Embryonic facial prominence (tissue), 1 donor: Measurements from ENCODE around the gene MUC12.
"Not testable (repeated sequence)": the region's sequence is repeated elsewhere in the genome, so short reads cannot be mapped to it uniquely, and the experiment has no call there.

Experiments
- DNase-seq: peaks from one replicate; pipeline ENCODE4 v3.0.0-alpha.2; 2016; ENCODE audit errors: extremely low spot score

MUC12 gene

DNA sequence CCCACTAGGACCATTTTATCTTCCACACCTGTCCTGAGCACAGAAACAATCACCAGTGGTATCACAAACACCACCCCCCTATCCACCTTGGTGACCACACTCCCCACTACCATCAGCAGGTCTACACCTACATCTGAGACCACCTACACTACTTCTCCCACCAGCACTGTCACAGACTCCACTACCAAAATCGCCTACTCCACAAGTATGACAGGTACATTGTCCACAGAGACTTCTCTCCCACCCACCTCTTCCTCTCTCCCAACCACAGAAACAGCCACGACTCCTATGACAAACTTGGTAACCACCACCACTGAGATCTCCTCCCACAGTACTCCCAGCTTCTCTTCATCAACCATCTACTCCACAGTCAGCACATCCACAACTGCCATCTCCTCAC lies 16.7 kb upstream of the MUC12 start:
- no peak for DNase-seq

GRCh38 chr7:100957832-100958421 lies 11.4 kb upstream of the MUC12 start:
- DNase-seq: no peak

DNA sequence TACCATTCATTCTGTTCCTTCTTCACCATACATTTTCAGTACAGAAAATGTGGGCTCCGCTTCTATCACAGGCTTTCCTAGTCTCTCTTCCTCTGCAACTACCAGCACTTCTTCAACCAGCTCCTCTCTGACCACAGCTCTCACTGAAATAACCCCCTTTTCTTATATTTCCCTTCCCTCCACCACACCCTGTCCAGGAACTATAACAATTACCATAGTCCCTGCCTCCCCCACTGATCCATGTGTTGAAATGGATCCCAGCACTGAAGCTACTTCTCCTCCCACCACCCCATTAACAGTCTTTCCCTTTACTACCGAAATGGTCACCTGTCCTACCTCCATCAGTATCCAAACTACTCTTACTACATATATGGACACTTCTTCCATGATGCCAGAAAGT lies 9.5 kb upstream of the MUC12 start:
- DNase-seq: no peak

GRCh38 chr7:100962537-100962936 lies 6.8 kb upstream of the MUC12 start:
- DNase-seq: no peak

DNA sequence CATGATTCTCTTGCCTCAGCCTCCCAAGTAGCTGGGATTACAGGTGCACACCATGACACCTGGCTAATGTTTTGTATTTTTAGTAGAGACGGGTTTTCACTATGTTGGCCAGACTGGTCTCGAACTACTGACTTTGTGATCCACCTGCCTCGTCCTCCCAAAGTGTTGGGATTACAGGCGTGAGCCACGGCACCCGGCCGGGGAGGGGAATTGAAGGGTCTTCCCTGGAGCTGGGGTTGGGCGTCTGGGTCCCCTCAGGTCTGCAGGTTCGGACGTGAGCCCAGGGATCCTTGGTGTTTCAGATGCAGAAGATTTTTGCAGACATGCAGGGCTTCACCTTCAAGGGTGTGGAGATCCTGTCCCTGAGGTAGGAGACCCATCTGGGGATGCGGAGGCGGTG lies 6.0 kb upstream of the MUC12 start:
- no peak for DNase-seq

- DNase-seq: no peak
These were observed 5.5 kb upstream of the MUC12 start for GRCh38 chr7:100963874-100964273.

- DNase-seq: no peak
These were observed 4.7 kb upstream of the MUC12 start for GRCh38 chr7:100964630-100965029.

DNA sequence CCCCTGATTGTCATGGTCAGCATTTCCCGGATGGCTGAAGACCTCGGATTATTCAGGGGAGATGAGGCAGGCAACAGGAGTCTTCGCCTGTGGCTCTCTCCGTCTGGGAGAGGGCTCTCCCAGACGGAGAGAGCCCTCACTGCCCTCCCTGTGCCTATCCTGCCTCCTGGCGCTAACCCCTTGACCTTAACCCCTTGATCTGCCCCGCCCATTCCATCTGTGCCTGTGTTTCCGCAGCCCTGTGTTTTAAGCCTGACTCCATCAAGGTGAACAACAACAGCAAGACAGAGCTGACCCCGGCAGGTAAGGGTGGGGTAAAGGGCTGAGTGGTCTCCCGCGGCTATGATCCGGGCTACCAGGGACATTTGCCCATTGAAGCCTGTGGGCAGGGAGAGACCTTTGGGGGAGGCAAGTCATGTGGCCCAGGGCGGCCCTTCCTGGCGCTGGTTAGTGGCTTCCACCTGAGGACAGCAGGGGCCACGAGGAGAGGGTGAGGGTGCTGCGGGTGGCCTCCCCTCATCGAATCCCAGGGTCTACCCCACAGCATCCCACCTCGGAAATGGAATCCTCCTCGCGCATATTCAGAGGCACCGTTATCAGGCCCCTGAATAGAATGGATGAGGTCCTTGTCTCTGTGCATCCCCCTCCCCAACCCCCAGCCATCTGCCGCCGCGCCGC lies 4.2 kb upstream of the MUC12 start:
- DNase-seq: no peak

DNA sequence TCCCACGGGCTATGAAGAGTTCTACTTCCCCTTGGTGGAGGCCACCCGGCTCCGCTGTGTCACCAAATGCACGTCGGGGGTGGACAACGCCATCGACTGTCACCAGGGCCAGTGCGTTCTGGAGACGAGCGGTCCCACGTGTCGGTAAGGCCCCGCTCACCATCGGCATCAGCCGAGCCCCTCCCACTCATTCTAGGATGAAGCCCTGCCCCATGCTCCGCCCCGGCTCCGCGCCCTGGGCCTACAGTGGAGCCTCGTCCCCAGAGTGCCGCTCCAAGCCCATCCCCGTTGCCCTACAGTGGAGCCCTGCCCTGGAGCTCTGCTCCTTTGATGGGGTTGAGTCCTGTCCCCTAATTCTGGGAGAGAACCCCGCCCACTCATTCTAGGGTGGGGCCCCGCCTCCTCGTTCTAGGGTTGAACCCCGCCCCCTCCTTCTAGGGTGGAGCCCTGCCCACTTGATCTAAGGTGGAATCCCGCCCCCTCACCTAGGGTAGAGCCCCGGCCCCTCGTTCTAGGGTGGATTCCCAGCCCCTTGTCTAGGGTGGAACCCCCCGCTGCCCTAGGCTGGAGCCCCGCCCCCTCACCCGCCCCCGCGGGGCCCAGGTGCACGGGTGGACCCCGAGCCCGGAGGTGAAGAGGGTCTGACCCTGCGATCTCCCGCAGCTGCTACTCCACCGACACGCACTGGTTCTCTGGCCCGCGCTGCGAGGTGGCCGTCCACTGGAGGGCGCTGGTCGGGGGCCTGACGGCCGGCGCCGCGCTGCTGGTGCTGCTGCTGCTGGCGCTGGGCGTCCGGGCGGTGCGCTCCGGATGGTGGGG lies 3.4 kb upstream of the MUC12 start:
- DNase-seq: no peak

DNA sequence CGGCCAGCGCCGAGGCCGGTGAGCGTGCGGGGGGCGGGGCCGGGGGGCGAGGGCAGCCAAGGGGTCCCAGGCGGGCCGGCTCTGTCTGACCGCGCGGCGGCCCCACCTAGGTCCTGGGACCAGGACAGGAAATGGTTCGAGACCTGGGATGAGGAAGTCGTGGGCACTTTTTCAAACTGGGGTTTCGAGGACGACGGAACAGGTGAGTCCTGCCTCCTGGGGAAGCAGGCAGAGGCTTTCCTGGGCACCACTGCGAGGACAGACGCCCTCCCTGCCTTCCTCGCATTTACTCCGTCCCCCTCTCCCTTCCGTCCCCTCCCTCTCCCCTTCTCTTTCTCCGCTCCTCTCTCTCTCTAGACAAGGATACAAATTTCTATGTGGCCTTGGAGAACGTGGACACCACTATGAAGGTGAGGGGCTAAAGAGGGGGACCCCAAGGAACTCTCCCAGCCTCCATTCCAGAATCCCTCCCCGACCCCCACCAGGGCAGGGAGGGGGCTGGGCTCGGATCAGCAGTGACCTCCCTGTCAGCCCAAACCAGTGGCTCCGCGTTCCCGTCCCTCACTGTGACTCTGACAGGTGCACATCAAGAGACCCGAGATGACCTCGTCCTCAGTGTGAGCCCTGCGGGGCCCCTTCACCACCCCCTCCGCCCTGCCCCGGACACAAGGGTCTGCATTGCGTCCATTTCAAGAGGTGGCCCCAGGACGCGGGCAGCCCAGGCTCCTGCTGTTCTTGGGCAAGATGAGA lies 2.6 kb upstream of the MUC12 start:
- no peak for DNase-seq

DNA sequence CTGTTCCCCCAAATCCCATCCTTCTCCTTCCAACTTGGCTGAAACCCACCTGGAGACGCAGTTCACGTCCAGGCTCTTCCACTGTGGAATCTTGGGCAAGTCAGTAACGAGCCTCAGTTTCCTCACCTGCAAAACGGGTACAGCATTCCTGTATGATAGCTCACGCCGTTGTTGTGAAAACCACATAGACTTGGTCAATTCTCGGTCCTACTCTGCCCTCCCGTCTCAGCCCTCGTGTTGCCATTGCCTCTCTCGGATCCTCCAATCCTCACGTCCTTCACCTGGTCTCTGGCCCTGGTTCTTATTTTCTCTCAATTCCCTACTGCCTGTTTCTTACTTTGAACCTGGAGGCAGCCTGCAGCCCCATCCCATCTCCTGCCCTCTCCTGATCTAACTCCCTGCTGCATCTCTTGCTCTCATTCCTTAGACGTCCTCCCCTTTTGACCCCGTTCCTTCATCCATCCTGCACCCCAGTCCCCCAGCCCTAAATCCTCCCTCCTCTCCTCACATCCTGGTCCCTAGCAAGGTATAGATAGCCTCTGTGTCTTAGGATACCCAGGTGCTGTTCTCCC lies 2.0 kb upstream of the MUC12 start:
- no peak for DNase-seq

DNA sequence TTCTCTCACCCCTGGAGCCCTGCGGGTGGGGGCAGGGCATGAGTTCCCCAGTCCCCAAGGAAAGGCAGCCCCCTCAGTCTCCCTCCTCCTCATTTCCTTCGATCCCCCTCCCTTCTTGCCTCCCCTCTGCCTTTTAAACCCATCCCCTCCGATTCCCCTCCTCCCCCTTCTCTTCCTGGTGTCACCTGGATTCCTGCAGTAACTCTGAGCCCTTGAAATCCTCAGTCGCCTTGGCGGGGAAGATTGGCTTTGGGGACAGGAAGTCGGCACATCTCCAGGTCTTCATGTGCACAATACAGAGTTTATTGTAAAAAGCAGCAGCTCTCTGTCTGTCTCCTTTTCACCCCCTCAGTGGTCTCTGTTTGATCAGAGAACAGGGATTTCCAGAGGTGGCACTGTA lies 1.3 kb upstream of the MUC12 start:
- no peak for DNase-seq

- DNase-seq: no peak
These were observed 715 bp upstream of the MUC12 start for GRCh38 chr7:100968650-100969049.

GRCh38 chr7:100971111-100972001 lies 2.0 kb downstream of the MUC12 start:
- DNase-seq: no peak

- no peak for DNase-seq
These were observed 2.6 kb downstream of the MUC12 start for GRCh38 chr7:100972002-100972347.

DNA sequence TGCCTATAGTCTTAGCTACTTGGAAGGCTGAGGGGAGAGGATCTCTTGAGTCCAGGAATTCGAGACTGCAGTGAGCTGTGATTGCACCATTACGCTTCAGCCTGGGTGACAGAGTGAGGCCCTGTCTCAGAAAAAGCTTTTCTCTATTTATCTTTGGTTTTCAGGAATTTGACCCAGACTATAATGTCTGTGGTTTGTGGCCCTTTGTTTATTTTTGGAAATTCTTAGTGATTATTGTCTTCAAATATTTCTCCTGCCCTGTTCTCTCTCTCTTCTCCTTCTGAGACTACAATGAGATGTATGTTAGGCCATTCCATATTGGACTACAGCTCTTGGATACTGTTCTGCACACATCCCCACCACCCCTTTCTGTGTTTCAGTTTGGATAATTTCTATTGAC lies 4.7 kb downstream of the MUC12 start:
- DNase-seq: no peak

DNA sequence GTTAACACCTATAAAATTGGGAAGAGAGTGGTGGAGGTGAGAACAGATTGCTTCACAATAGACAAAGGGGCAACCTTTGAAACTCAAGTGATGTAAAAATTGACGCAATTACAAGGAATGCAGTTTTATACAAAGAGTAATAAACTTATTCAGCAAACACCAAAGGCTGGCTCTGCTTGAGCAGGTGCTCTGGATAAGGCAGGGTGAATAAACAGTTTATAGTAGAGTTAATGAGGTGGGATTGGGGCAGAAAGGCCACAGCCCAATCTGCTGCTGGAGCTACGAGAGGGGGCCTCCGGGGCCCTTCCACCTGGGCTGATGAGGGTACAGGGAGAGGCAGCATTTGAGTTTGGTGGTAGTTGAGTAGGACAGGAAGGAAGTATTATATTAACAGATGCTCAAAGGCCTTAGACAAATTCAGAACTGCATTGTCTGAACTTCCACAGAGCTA lies 6.0 kb downstream of the MUC12 start:
- DNase-seq: no peak

DNA sequence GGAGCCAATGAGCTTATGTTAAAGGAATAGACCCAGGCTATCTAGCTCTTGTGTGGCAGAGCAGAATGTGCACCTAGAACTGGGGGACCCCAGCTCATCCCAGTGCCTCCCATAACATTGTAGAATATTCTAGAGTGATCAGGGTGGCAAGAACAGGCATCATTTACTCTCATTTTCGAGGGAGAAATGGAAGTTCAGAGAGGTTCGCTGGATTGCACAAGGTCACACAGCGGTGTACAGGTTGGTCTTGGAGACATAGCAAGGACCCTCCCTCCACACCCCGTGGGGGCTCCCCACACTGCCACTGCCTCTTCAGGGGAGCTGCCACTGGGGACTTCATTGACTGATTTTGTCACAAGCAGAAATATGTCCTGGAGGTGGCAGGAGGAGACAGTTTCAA lies 8.9 kb downstream of the MUC12 start:
- no peak for DNase-seq

GRCh38 chr7:100983451-100984187 lies 14.3 kb downstream of the MUC12 start:
- DNase-seq: no peak

GRCh38 chr7:100984241-100984918 lies 15.0 kb downstream of the MUC12 start:
- DNase-seq: not testable (repeated sequence)
